22Rv1 (cell line): ENCODE data around the gene PAM16.

Experiments used
- H3K27ac ChIP-seq: fragments of 450-650 bp; 2 replicates; pipeline ENCODE4 v1.5.1; 2017
- ZFX ChIP-seq: fragments of 450-650 bp; IDR thresholded peaks from 2 replicates; pipeline ENCODE4 v1.6.1; 2017; ENCODE audit warnings: antibody characterized with exemption, borderline replicate concordance
- TF ChIP-seq, protein P1 (sequence below): fragments of 450-650 bp; IDR thresholded peaks from 2 replicates; pipeline ENCODE4 v1.5.1; 2017; ENCODE audit warnings: mild to moderate bottlenecking

Gene PAM16

DNA sequence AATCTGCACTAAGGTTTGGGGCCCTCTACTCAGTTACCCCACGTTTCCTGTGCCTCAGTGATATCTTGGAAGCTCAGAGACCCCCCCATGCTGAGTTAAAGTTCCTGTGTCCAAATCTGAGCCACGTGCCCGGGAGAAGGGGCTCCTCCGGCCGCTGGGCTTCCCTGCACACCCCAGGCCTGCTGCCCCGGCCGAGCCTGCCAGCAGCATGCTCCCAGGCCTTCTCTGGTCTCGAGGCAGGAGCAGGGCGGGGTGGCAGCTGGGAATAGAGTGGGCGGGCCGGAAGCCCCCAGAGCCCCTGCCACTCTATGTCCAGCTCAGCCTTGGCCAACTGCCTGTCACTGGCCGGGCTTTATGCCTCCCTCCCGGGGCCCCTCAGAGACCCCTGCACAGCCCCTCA is 14.9 kb upstream of the PAM16 start:
- no peak overlapping the region for H3K27ac ChIP-seq
- TF ChIP-seq, protein P1, sequence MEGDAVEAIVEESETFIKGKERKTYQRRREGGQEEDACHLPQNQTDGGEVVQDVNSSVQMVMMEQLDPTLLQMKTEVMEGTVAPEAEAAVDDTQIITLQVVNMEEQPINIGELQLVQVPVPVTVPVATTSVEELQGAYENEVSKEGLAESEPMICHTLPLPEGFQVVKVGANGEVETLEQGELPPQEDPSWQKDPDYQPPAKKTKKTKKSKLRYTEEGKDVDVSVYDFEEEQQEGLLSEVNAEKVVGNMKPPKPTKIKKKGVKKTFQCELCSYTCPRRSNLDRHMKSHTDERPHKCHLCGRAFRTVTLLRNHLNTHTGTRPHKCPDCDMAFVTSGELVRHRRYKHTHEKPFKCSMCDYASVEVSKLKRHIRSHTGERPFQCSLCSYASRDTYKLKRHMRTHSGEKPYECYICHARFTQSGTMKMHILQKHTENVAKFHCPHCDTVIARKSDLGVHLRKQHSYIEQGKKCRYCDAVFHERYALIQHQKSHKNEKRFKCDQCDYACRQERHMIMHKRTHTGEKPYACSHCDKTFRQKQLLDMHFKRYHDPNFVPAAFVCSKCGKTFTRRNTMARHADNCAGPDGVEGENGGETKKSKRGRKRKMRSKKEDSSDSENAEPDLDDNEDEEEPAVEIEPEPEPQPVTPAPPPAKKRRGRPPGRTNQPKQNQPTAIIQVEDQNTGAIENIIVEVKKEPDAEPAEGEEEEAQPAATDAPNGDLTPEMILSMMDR: no peak
- TF ChIP-seq ZFX: no peak

DNA sequence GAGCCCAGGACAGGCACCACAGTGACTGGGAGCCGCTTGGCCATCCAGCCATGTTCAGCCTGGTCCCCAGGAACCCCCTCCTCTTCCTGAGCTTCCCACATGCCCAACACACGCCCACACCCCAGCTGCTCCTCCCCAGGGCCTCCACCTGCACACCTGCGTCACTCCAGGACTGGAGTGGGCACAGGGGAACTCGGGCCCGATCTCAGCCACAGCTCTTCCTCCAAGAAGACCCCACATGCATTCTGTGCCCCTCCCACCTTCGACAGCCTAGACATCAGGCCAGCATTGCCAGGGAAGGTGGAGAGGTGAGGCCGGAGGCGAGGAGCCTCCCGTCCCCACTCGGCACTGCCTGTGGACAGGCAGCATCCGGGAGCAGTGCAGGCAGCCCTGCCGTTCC is 14.5 kb upstream of the PAM16 start:
- no peak for TF ChIP-seq ZFX
- TF ChIP-seq, protein P1: no peak
- no peak overlapping the region for H3K27ac ChIP-seq

DNA sequence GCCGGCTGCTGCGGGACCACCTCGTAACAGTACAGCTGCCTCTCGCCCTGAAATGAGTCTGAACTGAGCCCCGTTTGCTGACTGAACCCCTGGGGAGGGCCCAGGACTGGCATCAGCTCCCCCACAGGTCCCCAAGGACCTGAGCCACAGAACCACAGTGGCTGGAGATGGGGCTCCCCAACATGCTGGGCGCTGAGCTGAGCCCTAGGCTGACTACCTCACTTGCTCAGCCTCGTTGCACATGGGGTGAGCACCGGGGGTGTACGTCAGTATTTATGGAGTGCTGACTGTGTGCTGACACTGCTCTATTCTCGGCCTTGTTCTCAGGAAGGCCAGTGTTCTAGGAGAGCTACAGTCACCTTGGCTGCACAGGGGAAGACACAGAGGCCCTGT is 13.9 kb upstream of the PAM16 start:
- no peak overlapping the region for H3K27ac ChIP-seq
- TF ChIP-seq, protein P1: no peak
- no peak for TF ChIP-seq ZFX

DNA sequence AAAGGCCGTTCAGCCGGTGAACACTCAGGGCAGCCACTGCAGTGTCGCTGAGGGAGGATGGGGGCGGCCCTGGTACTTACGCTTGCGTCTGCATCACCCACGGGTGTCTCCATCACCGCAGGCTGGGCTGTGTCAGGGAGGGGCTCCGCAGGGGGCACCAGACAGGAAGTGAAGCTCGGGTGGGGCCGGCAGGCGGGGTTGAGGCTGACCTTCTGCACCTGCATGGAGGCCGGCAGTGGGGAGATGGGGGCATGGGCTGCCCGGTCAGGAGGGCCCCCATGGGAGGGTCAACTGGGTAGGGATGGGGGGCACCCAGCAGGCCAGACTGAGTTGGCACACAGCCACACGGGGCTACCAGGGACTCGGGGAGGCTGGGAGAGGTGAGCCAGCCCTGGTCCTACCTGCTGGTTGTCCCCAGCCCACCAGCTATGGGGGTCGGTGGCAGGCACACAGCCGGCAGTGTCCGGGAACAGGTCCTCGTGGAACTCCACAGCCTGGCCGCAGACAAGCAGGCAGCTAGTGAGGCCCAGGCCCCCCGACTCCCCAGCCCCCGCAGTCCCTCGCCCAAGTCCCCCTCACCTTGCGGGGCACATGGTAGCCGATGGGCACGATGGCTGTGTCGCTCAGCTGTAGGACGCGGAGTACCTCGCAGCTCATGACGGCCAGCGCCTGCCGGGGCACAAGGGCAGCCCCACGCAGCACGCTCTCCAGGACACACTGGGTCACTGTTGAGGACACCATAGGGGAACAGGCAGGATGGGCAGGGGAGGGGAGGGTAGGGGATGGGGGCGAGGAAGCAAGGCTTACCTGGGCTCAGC is 13.3 kb upstream of the PAM16 start:
- no peak for TF ChIP-seq ZFX
- TF ChIP-seq, protein P1: no peak
- no peak overlapping the region for H3K27ac ChIP-seq

DNA sequence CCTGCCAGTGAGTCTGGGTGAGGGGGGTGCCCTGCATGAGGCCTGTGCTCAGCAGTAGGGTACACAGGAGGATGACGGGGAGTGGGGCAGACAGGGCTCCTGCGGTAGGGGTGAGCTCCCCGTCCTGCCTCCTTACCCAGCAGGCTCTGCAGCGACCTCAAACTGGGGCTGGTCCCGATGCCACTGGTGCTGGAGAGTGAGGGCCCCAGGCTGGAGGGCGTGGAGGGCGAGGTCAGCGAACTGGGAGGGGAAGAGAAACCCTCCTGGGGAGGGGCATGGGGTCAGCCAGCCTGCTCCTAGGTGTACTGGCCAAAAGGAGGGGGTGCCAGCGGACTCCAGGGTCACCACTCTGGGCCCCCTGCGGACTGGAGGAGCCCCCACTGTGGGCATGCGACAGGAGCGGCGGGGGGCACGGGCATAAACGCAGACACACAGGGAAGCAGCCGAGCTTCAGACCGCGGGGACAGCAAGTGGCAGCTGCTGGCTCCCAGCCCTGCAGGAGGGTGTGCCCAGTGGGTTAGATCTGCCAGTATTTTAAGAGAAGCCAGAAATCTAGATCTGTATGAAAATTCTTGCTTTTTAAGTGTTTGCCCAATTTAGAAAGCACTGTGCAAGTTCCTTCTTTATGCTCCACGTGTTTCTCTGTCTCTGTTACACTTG is 11.5 kb upstream of the PAM16 start:
- no peak for TF ChIP-seq ZFX
- TF ChIP-seq, protein P1: no peak
- no peak overlapping the region for H3K27ac ChIP-seq

DNA sequence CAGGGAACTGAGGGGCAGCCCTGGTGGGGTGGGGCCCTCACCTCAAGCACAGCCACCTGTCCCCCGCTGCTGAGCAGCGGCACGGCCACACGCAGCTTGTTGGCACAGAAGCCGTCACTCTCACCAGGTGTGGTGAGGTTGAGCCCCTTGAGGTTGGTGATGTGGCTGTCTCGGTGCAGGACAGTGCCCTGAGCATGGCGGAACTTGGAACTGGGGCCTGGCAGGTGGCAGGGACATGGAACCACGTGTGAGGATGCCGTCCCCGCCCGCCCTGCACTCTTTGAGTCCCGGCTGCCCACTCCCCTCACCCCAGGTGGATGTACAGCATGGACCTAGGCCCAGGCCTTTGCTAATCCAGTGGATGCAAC is 10.8 kb upstream of the PAM16 start:
- no peak overlapping the region for H3K27ac ChIP-seq
- no peak for TF ChIP-seq ZFX
- TF ChIP-seq, protein P1: no peak
